MG63 (cell line): ENCODE results near the gene SCN9A. TPM values are rescaled to one million over a fixed set of nuclear protein-coding genes. Genes with fewer than 3 reads are reported as not detected.
A peak's percentile ranks its signal among the peaks of the same experiment; 100 is the strongest.
"Not testable (repeated sequence)": the region's sequence is repeated elsewhere in the genome, so short reads cannot be mapped to it uniquely, and the experiment has no call there.

Experiments used
- DNase-seq: peaks from one replicate; pipeline ENCODE4 v3.0.0-alpha.2; 2020
- H3K27me3 ChIP-seq: fragments of 250-450 bp; sonication (Bioruptor Pico); 2 replicates; pipeline ENCODE4 v1.5.1; 2020; ENCODE audit warnings: mild to moderate bottlenecking, moderate library complexity
- H3K36me3 ChIP-seq: fragments of 250-450 bp; sonication (Bioruptor Pico); 2 replicates; pipeline ENCODE4 v1.5.1; 2020; ENCODE audit warnings: mild to moderate bottlenecking, moderate library complexity
- H3K4me3 ChIP-seq: fragments of 250-450 bp; sonication (Bioruptor Pico); 2 replicates; pipeline ENCODE4 v1.5.1; 2020; ENCODE audit warnings: mild to moderate bottlenecking, moderate library complexity
- H3K9me3 ChIP-seq: fragments of 250-450 bp; sonication (Bioruptor Pico); 2 replicates; pipeline ENCODE4 v1.5.1; 2020; ENCODE audit warnings: mild to moderate bottlenecking, moderate library complexity
- total RNA-seq: library from RNA; depleted of rRNA; stranded (reverse); fragments of >200 nt; shearing (Covaris generic); gene quantifications from 2 replicates; pipeline ENCODE4 v1.2.3, GENCODE V29; 2014; ENCODE audit warnings: low replicate concordance; rRNA removed

The SCN9A gene
- 2.1 and 2.2 TPM in 2 replicates for total RNA-seq

DNA sequence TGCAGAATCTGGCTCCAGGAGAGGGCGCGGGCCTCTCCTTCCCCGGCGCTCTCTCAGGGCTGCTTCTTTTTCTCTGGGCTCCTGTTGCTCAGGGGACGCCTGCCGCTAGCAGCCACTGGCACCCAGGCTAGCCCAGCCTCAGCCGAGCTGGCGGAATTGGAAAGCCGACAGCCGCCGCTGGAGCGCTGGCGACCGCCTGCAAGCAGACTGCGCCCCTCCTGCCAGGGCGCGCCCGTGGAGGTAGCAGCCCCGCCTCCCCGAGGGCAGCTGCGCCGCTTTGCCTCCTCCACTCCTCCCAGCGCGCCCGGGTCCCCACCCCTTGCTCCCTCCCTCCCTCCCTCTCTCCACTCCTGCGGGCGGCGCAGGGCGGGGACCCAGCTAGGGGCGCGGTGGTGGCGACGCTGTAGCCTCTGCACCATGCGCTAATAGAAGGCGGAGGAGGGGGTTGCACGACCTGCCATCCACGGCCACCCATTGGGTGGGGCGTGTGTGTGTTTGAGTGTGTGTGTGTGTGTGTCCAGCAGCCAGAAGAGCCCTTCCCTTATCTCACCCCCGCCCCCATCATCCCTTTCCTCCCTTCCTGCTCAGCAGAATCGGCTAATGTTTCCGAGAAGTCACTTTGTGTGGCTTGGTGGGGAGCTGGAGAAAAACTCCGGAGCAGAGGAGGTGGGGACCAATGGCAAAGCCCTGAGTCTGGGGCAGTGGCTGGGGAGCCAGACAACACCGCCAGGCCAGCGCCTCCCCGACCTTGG lies at the start of gene SCN9A:
TSS of gene SCN9A (minus strand) at position 209 of the 752 bp plus-strand sequence. CDS start 64,188 bp downstream, outside the sequence.
- peak; percentile 89 for DNase-seq
- Histone ChIP-seq H3K27me3 (peaks cover 3% of the 10 kb centered on the region; the same call in 1 of the 2 replicates), H3K36me3 (no peaks in the 10 kb centered on the region), H3K9me3 (no peaks in the 10 kb centered on the region), H3K4me3 (peak within 1 kb of the TSS; percentile 58)

GRCh38 chr2:166424841-166425240 lies 49.1 kb upstream of the SCN9A start:
- Histone ChIP-seq H3K9me3 (no peaks in the 10 kb centered on the region), H3K36me3 (no peaks in the 10 kb centered on the region), H3K27me3 (no peaks in the 10 kb centered on the region), H3K4me3 (no peak overlapping the region)
- no peak for DNase-seq

DNA sequence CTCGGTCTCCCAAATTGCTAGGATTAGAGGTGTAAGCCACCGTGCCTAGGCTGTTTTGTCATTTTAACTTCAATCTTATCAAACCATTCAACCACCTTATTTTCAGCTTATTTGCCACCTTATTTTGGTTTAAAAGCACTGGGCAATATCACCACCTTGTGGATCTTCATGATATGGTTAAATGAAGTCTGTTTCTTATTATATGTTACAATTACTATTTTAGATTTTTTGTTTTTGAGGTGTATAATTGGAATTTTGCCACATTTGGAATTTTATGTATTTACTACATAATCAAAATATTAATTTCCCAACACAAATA lies 43.8 kb upstream of the SCN9A start:
- H3K9me3 ChIP-seq: no peaks in the 10 kb centered on the region
- no peaks in the 10 kb centered on the region for H3K36me3 ChIP-seq
- no peaks in the 10 kb centered on the region for H3K27me3 ChIP-seq
- DNase-seq: no peak
- H3K4me3 ChIP-seq: no peak overlapping the region

- no peak overlapping the region for H3K4me3 ChIP-seq
- H3K27me3 ChIP-seq: no peaks in the 10 kb centered on the region
- H3K9me3 ChIP-seq: no peaks in the 10 kb centered on the region
- no peaks in the 10 kb centered on the region for H3K36me3 ChIP-seq
- DNase-seq: no peak
Observed at GRCh38 chr2:166418853-166419615, 43.3 kb upstream of the SCN9A start.

DNA sequence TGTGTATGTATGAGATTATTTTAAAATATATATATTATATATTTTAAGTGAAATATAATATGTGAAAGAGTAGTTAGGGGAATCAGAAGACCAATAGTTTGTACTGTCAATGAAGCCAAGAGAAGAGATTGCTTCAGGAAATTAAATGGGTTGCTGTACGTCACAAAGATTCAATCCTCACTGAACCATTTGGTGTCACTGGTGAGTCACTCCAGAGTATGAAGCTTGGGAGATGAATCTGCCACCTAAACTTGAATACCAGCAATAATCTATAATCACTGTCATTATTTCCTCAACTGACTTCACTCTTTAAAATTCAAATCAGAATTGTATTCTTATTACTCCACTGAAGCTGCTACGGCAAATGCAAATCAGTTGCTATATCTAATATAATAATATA lies 41.9 kb upstream of the SCN9A start:
- H3K27me3 ChIP-seq: no peaks in the 10 kb centered on the region

GRCh38 chr2:166413255-166413654 lies 37.5 kb upstream of the SCN9A start:
- Histone ChIP-seq H3K36me3 (no peaks in the 10 kb centered on the region), H3K27me3 (no peaks in the 10 kb centered on the region), H3K9me3 (no peaks in the 10 kb centered on the region), H3K4me3 (no peak overlapping the region)
- no peak for DNase-seq

More for the DNA sequence above, 41.9 kb upstream of the SCN9A start:
- H3K36me3 ChIP-seq: no peaks in the 10 kb centered on the region
- no peak for DNase-seq
- no peak overlapping the region for H3K4me3 ChIP-seq
- H3K9me3 ChIP-seq: no peaks in the 10 kb centered on the region

- Histone ChIP-seq H3K4me3 (no peak overlapping the region), H3K27me3 (no peaks in the 10 kb centered on the region), H3K36me3 (no peaks in the 10 kb centered on the region), H3K9me3 (no peaks in the 10 kb centered on the region)
- no peak for DNase-seq
Observed at GRCh38 chr2:166411473-166412230, 35.9 kb upstream of the SCN9A start.

- no peaks in the 10 kb centered on the region for H3K9me3 ChIP-seq
- H3K36me3 ChIP-seq: no peaks in the 10 kb centered on the region
- no peak overlapping the region for H3K4me3 ChIP-seq
- DNase-seq: peak; percentile 70
- H3K27me3 ChIP-seq: no peaks in the 10 kb centered on the region
Observed at GRCh38 chr2:166410828-166411472, 35.2 kb upstream of the SCN9A start.

DNA sequence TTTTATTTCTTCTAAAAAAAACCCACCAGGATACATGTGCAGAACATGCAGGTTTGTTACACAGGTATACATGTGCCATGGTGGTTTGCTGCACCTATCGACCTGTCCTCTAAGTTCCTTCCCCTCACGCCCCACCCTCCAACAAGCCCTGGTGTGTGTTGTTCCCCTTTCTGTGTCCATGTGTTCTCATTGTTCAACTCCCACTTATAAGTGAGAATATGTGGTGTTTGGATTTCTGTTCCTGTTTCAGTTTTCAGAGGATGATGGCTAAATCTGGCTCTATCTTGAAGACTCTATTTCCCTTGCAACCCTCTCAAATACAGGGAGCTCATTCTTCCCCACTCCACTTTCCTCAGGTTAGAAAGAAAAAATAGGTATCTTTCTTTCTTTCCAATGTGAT lies 32.0 kb upstream of the SCN9A start:
- not testable (repeated sequence) for H3K9me3 ChIP-seq, DNase-seq, H3K27me3 ChIP-seq, H3K4me3 ChIP-seq, H3K36me3 ChIP-seq

- Histone ChIP-seq H3K36me3 (no peaks in the 10 kb centered on the region), H3K27me3 (no peaks in the 10 kb centered on the region), H3K9me3 (no peaks in the 10 kb centered on the region), H3K4me3 (no peak overlapping the region)
- DNase-seq: no peak
Observed at GRCh38 chr2:166406374-166406773, 30.6 kb upstream of the SCN9A start.

DNA sequence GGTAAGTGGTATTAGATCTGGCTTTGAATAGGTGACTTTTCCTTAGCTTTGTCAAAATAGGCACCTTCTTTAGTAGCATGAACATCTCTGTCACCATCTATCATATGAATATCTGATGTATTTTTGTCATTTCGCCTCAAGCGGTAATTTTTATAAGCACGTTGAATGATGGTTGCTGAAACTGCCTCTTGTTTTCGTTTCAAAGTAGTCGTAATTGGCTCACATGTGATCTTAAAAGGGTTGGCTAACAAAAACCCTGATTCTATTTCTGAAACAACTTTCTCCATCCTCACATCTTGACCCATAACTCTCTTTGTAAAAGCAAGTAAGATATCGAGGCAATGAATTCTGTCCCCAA lies 29.8 kb upstream of the SCN9A start:
- H3K36me3 ChIP-seq: no peaks in the 10 kb centered on the region

DNA sequence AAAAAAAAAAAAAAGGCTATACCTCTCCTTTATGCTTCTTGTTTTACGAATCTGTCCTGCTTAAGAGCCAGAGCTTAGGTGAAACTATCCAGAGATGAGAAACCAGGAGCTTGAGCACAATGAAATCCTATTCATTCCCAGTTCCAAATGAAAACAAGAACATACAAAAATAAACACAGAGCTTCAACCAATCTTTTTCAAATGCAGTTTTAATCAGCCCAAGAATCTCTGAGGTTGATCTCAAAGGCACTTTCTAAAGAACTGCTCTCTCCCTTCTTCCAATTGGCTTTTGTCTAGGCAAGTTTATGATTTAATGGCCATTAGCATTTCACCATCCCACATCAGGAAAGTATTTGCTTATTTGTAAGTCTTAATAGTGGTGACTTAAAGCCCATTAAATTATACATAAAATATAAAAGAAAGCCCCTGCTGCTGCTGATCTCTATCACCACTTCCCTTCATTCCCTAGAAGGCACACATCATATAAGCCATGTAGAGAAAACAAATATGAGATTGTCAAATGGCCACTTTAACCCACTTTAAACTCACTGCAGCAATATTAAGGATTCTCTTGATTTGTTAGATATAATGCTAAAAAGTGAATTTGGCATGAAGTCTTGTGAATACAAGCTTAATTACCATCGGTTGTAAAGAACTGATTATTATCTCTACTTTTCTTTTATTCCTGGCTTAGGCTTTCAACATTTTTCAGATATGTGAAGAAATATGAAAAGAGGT lies 29.3 kb upstream of the SCN9A start:
- DNase-seq: no peak
- no peaks in the 10 kb centered on the region for H3K36me3 ChIP-seq
- H3K4me3 ChIP-seq: no peak overlapping the region
- no peaks in the 10 kb centered on the region for H3K9me3 ChIP-seq
- H3K27me3 ChIP-seq: no peaks in the 10 kb centered on the region

More for the DNA sequence above, 29.8 kb upstream of the SCN9A start:
- H3K27me3 ChIP-seq: no peaks in the 10 kb centered on the region
- no peak for DNase-seq
- no peak overlapping the region for H3K4me3 ChIP-seq
- H3K9me3 ChIP-seq: no peaks in the 10 kb centered on the region

DNA sequence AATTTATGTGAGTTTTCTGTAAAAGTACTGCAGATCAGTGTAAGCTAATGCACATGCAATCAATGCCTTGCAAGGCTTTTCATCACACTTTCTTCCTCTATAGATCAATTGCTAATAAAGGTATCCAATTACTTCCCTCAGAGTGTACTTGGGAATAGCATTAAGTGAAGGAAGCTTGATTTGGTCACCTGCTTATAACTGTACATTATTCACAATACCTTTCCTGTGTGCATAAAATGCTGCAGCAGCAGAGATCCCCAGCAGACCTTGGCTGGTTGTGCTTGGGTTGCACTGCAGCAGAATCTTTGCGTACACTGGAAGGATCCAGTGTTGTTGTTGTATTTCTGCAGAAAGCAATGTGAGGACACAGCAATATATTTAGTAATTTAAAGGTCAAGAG lies 18.5 kb upstream of the SCN9A start:
- Histone ChIP-seq H3K36me3 (no peaks in the 10 kb centered on the region), H3K27me3 (no peaks in the 10 kb centered on the region), H3K9me3 (no peaks in the 10 kb centered on the region; the same call in 1 of the 2 replicates), H3K4me3 (no peak overlapping the region)
- DNase-seq: no peak

GRCh38 chr2:166393008-166393407 lies 17.3 kb upstream of the SCN9A start:
- no peak overlapping the region for H3K4me3 ChIP-seq
- no peaks in the 10 kb centered on the region for H3K9me3 ChIP-seq
- no peaks in the 10 kb centered on the region for H3K27me3 ChIP-seq
- no peaks in the 10 kb centered on the region for H3K36me3 ChIP-seq
- no peak for DNase-seq

- H3K9me3 ChIP-seq: no peaks in the 10 kb centered on the region
- no peaks in the 10 kb centered on the region for H3K27me3 ChIP-seq
- no peaks in the 10 kb centered on the region for H3K36me3 ChIP-seq
- H3K4me3 ChIP-seq: no peak overlapping the region
- no peak for DNase-seq
Observed at GRCh38 chr2:166388481-166389070, 12.8 kb upstream of the SCN9A start.

GRCh38 chr2:166385313-166385712 lies 9.6 kb upstream of the SCN9A start:
- no peak for DNase-seq
- no peak overlapping the region for H3K4me3 ChIP-seq

More at GRCh38 chr2:166385313-166385712, 9.6 kb upstream of the SCN9A start:
- Histone ChIP-seq H3K36me3 (no peaks in the 10 kb centered on the region), H3K27me3 (no peaks in the 10 kb centered on the region), H3K9me3 (no peaks in the 10 kb centered on the region)
